MM.1S (cell line): ENCODE data around the gene PARP1.

ENCODE experiments used
- DNase-seq: peaks from one replicate; pipeline ENCODE4 v3.0.0-alpha.2; 2015
- H2AFZ ChIP-seq: fragments of 300-600 bp; sonication (generic); 2 replicates; pipeline ENCODE4 v1.6.0; 2016; ENCODE audit warnings: antibody characterized with exemption, low read length
- H3F3A ChIP-seq: fragments of 300-600 bp; sonication (generic); 2 replicates; pipeline ENCODE4 v1.6.1; 2016; ENCODE audit warnings: mild to moderate bottlenecking, antibody characterized with exemption, low read length, moderate library complexity, mixed read lengths; ENCODE audit not compliant: insufficient read depth
- H3K27ac ChIP-seq: fragments of 300-600 bp; sonication (generic); 2 replicates; pipeline ENCODE4 v1.5.1; 2016; ENCODE audit warnings: mild to moderate bottlenecking, low read length
- H3K27me3 ChIP-seq: fragments of 300-600 bp; sonication (generic); replicated peaks from 2 replicates; pipeline ENCODE4 v1.6.0; 2016; ENCODE audit warnings: low read length; ENCODE audit not compliant: insufficient read depth
- H3K36me3 ChIP-seq: fragments of 300-600 bp; sonication (generic); replicated peaks from 2 replicates; pipeline ENCODE4 v1.6.1; 2016; ENCODE audit warnings: mild to moderate bottlenecking, low read length, mixed read lengths; ENCODE audit not compliant: insufficient read depth
- H3K4me1 ChIP-seq: fragments of 300-600 bp; sonication (generic); 2 replicates; pipeline ENCODE4 v1.6.1; 2016; ENCODE audit warnings: low read length, mixed read lengths
- H3K4me2 ChIP-seq: fragments of 300-600 bp; sonication (generic); 2 replicates; pipeline ENCODE4 v1.6.0; 2016; ENCODE audit warnings: low read depth, low read length
- H3K4me3 ChIP-seq: fragments of 300-600 bp; sonication (generic); 2 replicates; pipeline ENCODE4 v1.5.1; 2016; ENCODE audit warnings: low read length, mixed read lengths
- H3K79me2 ChIP-seq: fragments of 300-600 bp; sonication (generic); 2 replicates; pipeline ENCODE4 v1.6.1; 2016; ENCODE audit warnings: mixed run types, low read length, mixed read lengths
- H3K9ac ChIP-seq: fragments of 300-600 bp; sonication (generic); 2 replicates; pipeline ENCODE4 v1.6.1; 2016; ENCODE audit warnings: low read length, mixed read lengths
- H3K9me2 ChIP-seq: fragments of 300-600 bp; sonication (generic); replicated peaks from 2 replicates; pipeline ENCODE4 v1.6.1; 2016; ENCODE audit warnings: mild to moderate bottlenecking, low read length, mixed read lengths; ENCODE audit not compliant: insufficient read depth
- H3K9me3 ChIP-seq: fragments of 300-600 bp; sonication (generic); replicated peaks from 2 replicates; pipeline ENCODE4 v1.6.1; 2016; ENCODE audit warnings: mild to moderate bottlenecking, low read length, mixed read lengths; ENCODE audit not compliant: insufficient read depth
- H4K20me1 ChIP-seq: fragments of 300-600 bp; sonication (generic); 2 replicates; pipeline ENCODE4 v1.6.1; 2016; ENCODE audit warnings: mild to moderate bottlenecking, low read length, moderate library complexity, mixed read lengths; ENCODE audit not compliant: insufficient read depth
- CTCF ChIP-seq: fragments of 300-600 bp; sonication (generic); IDR thresholded peaks from 2 replicates; pipeline ENCODE4 v1.5.1; 2016; ENCODE audit warnings: antibody characterized with exemption, low read length, mixed read lengths
- EZH2 ChIP-seq: fragments of 300-600 bp; sonication (generic); optimal IDR thresholded peaks from 2 replicates; pipeline ENCODE3; 2017; ENCODE audit warnings: low read depth, mild to moderate bottlenecking, antibody characterized with exemption, low read length, mixed read lengths
- EZH2phosphoT487 ChIP-seq: fragments of 300-600 bp; sonication (generic); IDR thresholded peaks from 2 replicates; pipeline ENCODE4 v1.6.1; 2018; ENCODE audit warnings: antibody characterized with exemption, low read length

Gene PARP1

DNA sequence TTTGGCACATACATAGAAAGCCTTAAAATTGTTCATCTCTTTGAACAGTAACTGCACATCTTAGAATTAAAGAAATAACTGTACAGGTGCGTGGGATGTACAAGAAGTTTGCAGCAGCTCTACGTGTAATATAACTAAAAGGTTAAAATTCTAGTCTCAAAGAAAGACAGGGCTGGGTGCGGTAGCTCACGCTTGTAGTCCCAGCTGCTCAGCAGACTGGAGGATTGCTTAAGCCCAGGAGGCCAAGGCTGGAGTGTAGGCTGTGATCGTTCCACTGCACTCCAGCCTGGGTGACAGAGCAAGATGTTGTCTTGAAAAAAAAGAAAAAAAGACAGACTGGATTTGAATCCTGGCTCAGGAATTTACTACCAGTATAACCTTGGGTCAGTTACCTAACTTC lies 13.4 kb downstream of the PARP1 start:
- Histone ChIP-seq H4K20me1 (peaks cover 85% of the 10 kb centered on the region), H2AFZ (no peak overlapping the region), H3K79me2 (peaks cover 100% of the 10 kb centered on the region), H3K9me2 (no peaks in the 10 kb centered on the region), H3F3A (no peaks in the 10 kb centered on the region), H3K9me3 (no peaks in the 10 kb centered on the region), H3K4me3 (no peak overlapping the region), H3K27ac (no peak overlapping the region), H3K4me2 (no peak overlapping the region), H3K9ac (no peak overlapping the region), H3K4me1 (no peaks in the 10 kb centered on the region), H3K36me3 (peaks cover 44% of the 10 kb centered on the region), H3K27me3 (no peaks in the 10 kb centered on the region)
- no peak for DNase-seq
- TF ChIP-seq EZH2 (no peak), CTCF (no peak), EZH2phosphoT487 (no peak)

GRCh38 chr1:226390681-226391080 lies 17.2 kb downstream of the PARP1 start:
- Histone ChIP-seq H3K36me3 (peaks cover 61% of the 10 kb centered on the region), H4K20me1 (peaks cover 63% of the 10 kb centered on the region), H3K9ac (no peak overlapping the region), H3K4me3 (no peak overlapping the region), H2AFZ (no peak overlapping the region), H3K9me3 (no peaks in the 10 kb centered on the region), H3F3A (no peaks in the 10 kb centered on the region), H3K4me2 (no peak overlapping the region), H3K4me1 (no peaks in the 10 kb centered on the region), H3K9me2 (no peaks in the 10 kb centered on the region), H3K27me3 (no peaks in the 10 kb centered on the region), H3K27ac (no peak overlapping the region), H3K79me2 (peaks cover 98% of the 10 kb centered on the region)
- TF ChIP-seq EZH2phosphoT487, result no peak
- TF ChIP-seq EZH2, result no peak
- TF ChIP-seq CTCF, result no peak
- DNase-seq, result no peak

GRCh38 chr1:226388131-226388530 lies 19.8 kb downstream of the PARP1 start:
- no peaks in the 10 kb centered on the region for H3K4me1 ChIP-seq
- no peaks in the 10 kb centered on the region for H3K9me3 ChIP-seq
- H3K4me3 ChIP-seq, result no peak overlapping the region
- H3K4me2 ChIP-seq, result no peak overlapping the region
- H2AFZ ChIP-seq, result no peak overlapping the region
- H3K9ac ChIP-seq, result no peak overlapping the region
- H3K79me2 ChIP-seq, result peaks cover 97% of the 10 kb centered on the region
- no peaks in the 10 kb centered on the region for H3K9me2 ChIP-seq
- TF ChIP-seq CTCF, result no peak
- no peak for TF ChIP-seq EZH2phosphoT487
- no peak for TF ChIP-seq EZH2
- peaks cover 70% of the 10 kb centered on the region for H3K36me3 ChIP-seq
- no peaks in the 10 kb centered on the region for H3K27me3 ChIP-seq
- DNase-seq, result no peak
- H4K20me1 ChIP-seq, result peaks cover 38% of the 10 kb centered on the region
- H3F3A ChIP-seq, result no peaks in the 10 kb centered on the region
- no peak overlapping the region for H3K27ac ChIP-seq
